MM.1S (cell line): ENCODE data around the gene GPR107.

Source experiments
- DNase-seq: peaks from one replicate; pipeline ENCODE4 v3.0.0-alpha.2; 2015
- H2AFZ ChIP-seq: fragments of 300-600 bp; sonication (generic); 2 replicates; pipeline ENCODE4 v1.6.0; 2016; ENCODE audit warnings: antibody characterized with exemption, low read length
- H3F3A ChIP-seq: fragments of 300-600 bp; sonication (generic); 2 replicates; pipeline ENCODE4 v1.6.1; 2016; ENCODE audit warnings: mild to moderate bottlenecking, antibody characterized with exemption, low read length, moderate library complexity, mixed read lengths; ENCODE audit not compliant: insufficient read depth
- H3K27ac ChIP-seq: fragments of 300-600 bp; sonication (generic); 2 replicates; pipeline ENCODE4 v1.5.1; 2016; ENCODE audit warnings: mild to moderate bottlenecking, low read length
- H3K27me3 ChIP-seq: fragments of 300-600 bp; sonication (generic); replicated peaks from 2 replicates; pipeline ENCODE4 v1.6.0; 2016; ENCODE audit warnings: low read length; ENCODE audit not compliant: insufficient read depth
- H3K36me3 ChIP-seq: fragments of 300-600 bp; sonication (generic); replicated peaks from 2 replicates; pipeline ENCODE4 v1.6.1; 2016; ENCODE audit warnings: mild to moderate bottlenecking, low read length, mixed read lengths; ENCODE audit not compliant: insufficient read depth
- H3K4me1 ChIP-seq: fragments of 300-600 bp; sonication (generic); 2 replicates; pipeline ENCODE4 v1.6.1; 2016; ENCODE audit warnings: low read length, mixed read lengths
- H3K4me2 ChIP-seq: fragments of 300-600 bp; sonication (generic); 2 replicates; pipeline ENCODE4 v1.6.0; 2016; ENCODE audit warnings: low read depth, low read length
- H3K4me3 ChIP-seq: fragments of 300-600 bp; sonication (generic); 2 replicates; pipeline ENCODE4 v1.5.1; 2016; ENCODE audit warnings: low read length, mixed read lengths
- H3K79me2 ChIP-seq: fragments of 300-600 bp; sonication (generic); 2 replicates; pipeline ENCODE4 v1.6.1; 2016; ENCODE audit warnings: mixed run types, low read length, mixed read lengths
- H3K9ac ChIP-seq: fragments of 300-600 bp; sonication (generic); 2 replicates; pipeline ENCODE4 v1.6.1; 2016; ENCODE audit warnings: low read length, mixed read lengths
- H3K9me2 ChIP-seq: fragments of 300-600 bp; sonication (generic); replicated peaks from 2 replicates; pipeline ENCODE4 v1.6.1; 2016; ENCODE audit warnings: mild to moderate bottlenecking, low read length, mixed read lengths; ENCODE audit not compliant: insufficient read depth
- H3K9me3 ChIP-seq: fragments of 300-600 bp; sonication (generic); replicated peaks from 2 replicates; pipeline ENCODE4 v1.6.1; 2016; ENCODE audit warnings: mild to moderate bottlenecking, low read length, mixed read lengths; ENCODE audit not compliant: insufficient read depth
- H4K20me1 ChIP-seq: fragments of 300-600 bp; sonication (generic); 2 replicates; pipeline ENCODE4 v1.6.1; 2016; ENCODE audit warnings: mild to moderate bottlenecking, low read length, moderate library complexity, mixed read lengths; ENCODE audit not compliant: insufficient read depth
- EZH2 ChIP-seq: fragments of 300-600 bp; sonication (generic); optimal IDR thresholded peaks from 2 replicates; pipeline ENCODE3; 2017; ENCODE audit warnings: low read depth, mild to moderate bottlenecking, antibody characterized with exemption, low read length, mixed read lengths
- EZH2phosphoT487 ChIP-seq: fragments of 300-600 bp; sonication (generic); IDR thresholded peaks from 2 replicates; pipeline ENCODE4 v1.6.1; 2018; ENCODE audit warnings: antibody characterized with exemption, low read length
- TF ChIP-seq, protein P1 (sequence below): fragments of 300-600 bp; sonication (generic); IDR thresholded peaks from 2 replicates; pipeline ENCODE4 v1.5.1; 2016; ENCODE audit warnings: antibody characterized with exemption, low read length, mixed read lengths

Gene GPR107

DNA sequence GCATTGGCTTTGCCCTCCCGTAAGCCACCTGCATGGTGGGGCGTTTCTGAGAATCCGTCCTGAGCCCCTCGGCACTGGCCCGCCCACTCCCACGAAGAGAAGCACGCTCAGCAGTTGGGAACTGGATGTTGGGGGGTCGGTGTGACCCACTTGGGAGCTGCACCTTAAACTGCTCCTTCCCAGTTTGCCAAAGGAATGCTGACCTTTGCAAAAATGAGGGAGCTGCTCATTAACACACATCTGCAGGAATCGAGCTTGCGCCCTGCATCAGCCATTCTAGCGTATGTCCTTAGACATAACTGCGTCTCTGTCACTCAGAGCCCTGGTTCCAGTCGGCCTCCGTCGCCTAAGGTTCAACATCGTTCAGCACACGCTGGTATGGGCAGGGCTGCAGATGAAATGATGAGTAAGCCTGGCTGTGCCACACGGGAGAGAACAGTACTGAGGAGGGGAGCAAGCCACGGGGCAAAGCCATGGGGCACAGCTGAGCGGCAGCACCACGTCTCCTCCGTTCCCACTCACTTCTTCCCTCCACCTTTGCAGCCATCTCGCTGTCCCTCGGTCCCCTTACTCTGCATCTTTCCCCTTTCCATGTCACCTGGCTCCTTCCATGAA lies 89.7 kb downstream of the GPR107 start:
- Histone ChIP-seq H3F3A (no peaks in the 10 kb centered on the region), H3K4me1 (no peaks in the 10 kb centered on the region), H3K36me3 (no peaks in the 10 kb centered on the region), H2AFZ (no peak overlapping the region), H3K9me2 (no peaks in the 10 kb centered on the region), H3K79me2 (no peaks in the 10 kb centered on the region), H4K20me1 (no peaks in the 10 kb centered on the region), H3K27me3 (peaks cover 64% of the 10 kb centered on the region), H3K9ac (no peak overlapping the region), H3K27ac (no peak overlapping the region), H3K4me2 (no peak overlapping the region), H3K9me3 (no peaks in the 10 kb centered on the region), H3K4me3 (no peak overlapping the region)
- DNase-seq, result no peak
- no peak for TF ChIP-seq EZH2
- no peak for TF ChIP-seq EZH2phosphoT487
- TF ChIP-seq, protein P1, sequence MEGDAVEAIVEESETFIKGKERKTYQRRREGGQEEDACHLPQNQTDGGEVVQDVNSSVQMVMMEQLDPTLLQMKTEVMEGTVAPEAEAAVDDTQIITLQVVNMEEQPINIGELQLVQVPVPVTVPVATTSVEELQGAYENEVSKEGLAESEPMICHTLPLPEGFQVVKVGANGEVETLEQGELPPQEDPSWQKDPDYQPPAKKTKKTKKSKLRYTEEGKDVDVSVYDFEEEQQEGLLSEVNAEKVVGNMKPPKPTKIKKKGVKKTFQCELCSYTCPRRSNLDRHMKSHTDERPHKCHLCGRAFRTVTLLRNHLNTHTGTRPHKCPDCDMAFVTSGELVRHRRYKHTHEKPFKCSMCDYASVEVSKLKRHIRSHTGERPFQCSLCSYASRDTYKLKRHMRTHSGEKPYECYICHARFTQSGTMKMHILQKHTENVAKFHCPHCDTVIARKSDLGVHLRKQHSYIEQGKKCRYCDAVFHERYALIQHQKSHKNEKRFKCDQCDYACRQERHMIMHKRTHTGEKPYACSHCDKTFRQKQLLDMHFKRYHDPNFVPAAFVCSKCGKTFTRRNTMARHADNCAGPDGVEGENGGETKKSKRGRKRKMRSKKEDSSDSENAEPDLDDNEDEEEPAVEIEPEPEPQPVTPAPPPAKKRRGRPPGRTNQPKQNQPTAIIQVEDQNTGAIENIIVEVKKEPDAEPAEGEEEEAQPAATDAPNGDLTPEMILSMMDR, result no peak

DNA sequence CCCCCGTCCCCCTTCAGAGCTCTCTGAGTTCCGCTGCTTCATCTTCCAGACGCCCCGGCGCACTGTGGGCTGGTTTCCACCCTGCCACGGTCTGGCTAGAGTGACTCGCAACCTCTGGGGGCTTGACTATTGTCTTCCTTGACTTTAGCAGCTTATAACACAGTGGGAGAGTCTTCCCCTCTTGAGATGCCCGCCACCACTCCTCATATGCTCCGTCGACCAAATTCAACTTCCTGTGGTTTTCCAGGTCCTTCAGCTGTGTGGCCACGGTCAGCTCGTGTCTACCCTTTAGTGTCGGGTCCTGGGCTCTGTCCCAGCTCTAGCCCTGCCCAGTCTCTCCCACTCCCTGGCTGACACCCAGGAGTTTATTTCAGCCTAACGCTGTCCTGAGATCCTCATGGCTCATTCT lies 90.3 kb downstream of the GPR107 start:
- H3K9me2 ChIP-seq, result no peaks in the 10 kb centered on the region
- no peak overlapping the region for H3K4me2 ChIP-seq
- H3K4me1 ChIP-seq, result no peaks in the 10 kb centered on the region
- H3K27me3 ChIP-seq, result peaks cover 66% of the 10 kb centered on the region
- H4K20me1 ChIP-seq, result no peaks in the 10 kb centered on the region
- no peaks in the 10 kb centered on the region for H3K9me3 ChIP-seq
- H3K4me3 ChIP-seq, result no peak overlapping the region
- no peak overlapping the region for H3K27ac ChIP-seq
- no peaks in the 10 kb centered on the region for H3K79me2 ChIP-seq
- DNase-seq, result no peak
- H3F3A ChIP-seq, result no peaks in the 10 kb centered on the region
- H2AFZ ChIP-seq, result no peak overlapping the region
- TF ChIP-seq EZH2 (no peak), EZH2phosphoT487 (no peak)
- TF ChIP-seq, protein P1, result no peak
- no peak overlapping the region for H3K9ac ChIP-seq
- H3K36me3 ChIP-seq, result no peaks in the 10 kb centered on the region

DNA sequence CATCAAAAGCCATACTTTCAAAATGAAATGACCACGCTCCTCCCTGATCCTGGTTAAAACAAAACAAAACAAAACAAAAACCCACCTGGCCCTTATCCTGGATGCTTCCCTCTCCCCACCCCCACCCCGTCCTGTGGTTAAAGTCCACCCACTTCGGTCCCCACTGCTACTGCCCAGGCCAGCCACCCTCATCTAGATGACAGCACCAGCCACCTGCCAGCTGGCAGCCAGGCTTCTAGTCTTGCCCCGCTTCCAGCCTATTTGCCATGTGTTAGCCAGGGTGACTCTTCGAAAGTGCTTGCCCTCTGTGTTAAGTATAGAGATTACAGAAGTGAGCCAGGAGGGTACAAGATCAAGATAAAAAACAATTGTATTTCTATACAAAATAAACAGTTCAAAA lies 91.0 kb downstream of the GPR107 start:
- no peak overlapping the region for H2AFZ ChIP-seq

More for the DNA sequence above, 91.0 kb downstream of the GPR107 start:
- Histone ChIP-seq H3K9me3 (no peaks in the 10 kb centered on the region), H3K9me2 (no peaks in the 10 kb centered on the region), H3K79me2 (no peaks in the 10 kb centered on the region), H3K36me3 (no peaks in the 10 kb centered on the region), H3K9ac (no peak overlapping the region), H3K4me1 (no peaks in the 10 kb centered on the region), H3K4me3 (no peak overlapping the region), H4K20me1 (no peaks in the 10 kb centered on the region), H3K27ac (no peak overlapping the region), H3K27me3 (peaks cover 69% of the 10 kb centered on the region), H3K4me2 (no peak overlapping the region), H3F3A (no peaks in the 10 kb centered on the region)
- TF ChIP-seq, protein P1, result no peak
- TF ChIP-seq EZH2phosphoT487 (no peak), EZH2 (no peak)
- no peak for DNase-seq
